ENCODE results near the gene A4GNT. TPM values are rescaled to one million over a fixed set of nuclear protein-coding genes. Genes with fewer than 3 reads are reported as not detected.

A4GNT gene
- total RNA-seq, 2 experiments from 2014 or later, result not detected

- Histone ChIP-seq H3K27ac (ENCODE audit: low read depth in 1 of 2, low read length in 2 of 2) (no peak overlapping the region), H3K9me3 (ENCODE audit: control insufficient read depth in 1 of 2, insufficient read depth in 1 of 2, low read length in 2 of 2) (no peaks in the 10 kb centered on the region), H3K4me3 (ENCODE audit: low read length) (no peak overlapping the region), H3K4me1 (ENCODE audit: insufficient read depth, low read length) (no peaks in the 10 kb centered on the region), H3K36me3 (ENCODE audit: insufficient read depth, low read length) (no peaks in the 10 kb centered on the region), H3K27me3 (ENCODE audit: control insufficient read depth in 1 of 2, insufficient read depth in 2 of 2, low read length in 2 of 2) (peaks cover 0 to 4% of the 10 kb centered on the region in 2 experiments)
- Mint-ChIP-seq H3K36me3 (ENCODE audit: low read depth) (no peaks in the 10 kb centered on the region), H3K9me3 (no peaks in the 10 kb centered on the region), H3K27ac (no peak overlapping the region), H3K27me3 (peaks cover 7% of the 10 kb centered on the region), H3K4me3 (no peak overlapping the region), H3K4me1 (ENCODE audit: low read depth) (peaks cover 25% of the 10 kb centered on the region)
- no peak for ATAC-seq (ENCODE audit: poor library complexity)
- ChIA-PET POLR2A (interaction anchor here (1.3 kb wide), 1 partner anchor 30 kb away, joined by 3 read pairs; no protein-coding TSS in a partner anchor), CTCF (no interaction called here)
- intact Hi-C loops (cut with DNase I, micrococcal nuclease), result no loop called here
- TF ChIP-seq CTCF (IDR thresholded peaks at IDR 0.05), result no peak
- DNase-seq, result no peak
Measured at GRCh38 chr3:138082992-138083386, 49.2 kb downstream of the A4GNT start.

- DNase-seq (peak in 2 of 14 experiments; percentile 8 to 11), ATAC-seq (ENCODE audit: poor library complexity) (peak; percentile 73)
- H3K9me3 ChIP-seq (ENCODE audit: control insufficient read depth in 1 of 2, insufficient read depth in 1 of 2, low read length in 2 of 2), result no peaks in the 10 kb centered on the region
- no peaks in the 10 kb centered on the region for H3K36me3 ChIP-seq (ENCODE audit: insufficient read depth, low read length)
- H3K27ac ChIP-seq (ENCODE audit: low read depth in 1 of 2, low read length in 2 of 2), result no peak overlapping the region
- Mint-ChIP-seq H3K4me1 (ENCODE audit: low read depth) (peaks cover 25% of the 10 kb centered on the region), H3K27me3 (peaks cover 2% of the 10 kb centered on the region), H3K27ac (no peak overlapping the region), H3K9me3 (no peaks in the 10 kb centered on the region), H3K4me3 (peak overlapping the region; percentile 22), H3K36me3 (ENCODE audit: low read depth) (no peaks in the 10 kb centered on the region)
- H3K4me3 ChIP-seq (ENCODE audit: low read length), result no peak overlapping the region
- TF ChIP-seq CTCF (IDR thresholded peaks at IDR 0.05), result no peak
- ChIA-PET POLR2A (interaction anchor here (0.7 to 1.3 kb wide), 3 partner anchors 30 to 506 kb away, joined by 3 to 4 read pairs (median 3); partner anchors contain the start of gene ARMC8), CTCF (no interaction called here)
- intact Hi-C loops (cut with DNase I, micrococcal nuclease), result no loop called here
- H3K27me3 ChIP-seq (ENCODE audit: control insufficient read depth in 1 of 2, insufficient read depth in 2 of 2, low read length in 2 of 2), result peaks cover 0 to 4% of the 10 kb centered on the region in 2 experiments
- H3K4me1 ChIP-seq (ENCODE audit: insufficient read depth, low read length), result no peaks in the 10 kb centered on the region
Measured at GRCh38 chr3:138082085-138082991, 49.9 kb downstream of the A4GNT start.

GRCh38 chr3:138081371-138082084 lies 50.7 kb downstream of the A4GNT start:
- Histone ChIP-seq H3K27me3 (ENCODE audit: control insufficient read depth in 1 of 2, insufficient read depth in 2 of 2, low read length in 2 of 2) (peaks cover 0 to 4% of the 10 kb centered on the region in 2 experiments), H3K4me1 (ENCODE audit: insufficient read depth, low read length) (no peaks in the 10 kb centered on the region), H3K9me3 (ENCODE audit: control insufficient read depth in 1 of 2, insufficient read depth in 1 of 2, low read length in 2 of 2) (no peaks in the 10 kb centered on the region), H3K4me3 (ENCODE audit: low read length) (no peak overlapping the region), H3K36me3 (ENCODE audit: insufficient read depth, low read length) (no peaks in the 10 kb centered on the region), H3K27ac (ENCODE audit: low read depth in 1 of 2, low read length in 2 of 2) (no peak overlapping the region)
- POLR2A ChIA-PET, result no interaction called here
- Mint-ChIP-seq H3K36me3 (ENCODE audit: low read depth) (no peaks in the 10 kb centered on the region), H3K9me3 (no peaks in the 10 kb centered on the region), H3K27me3 (no peaks in the 10 kb centered on the region), H3K4me1 (ENCODE audit: low read depth) (peaks cover 25% of the 10 kb centered on the region), H3K27ac (no peak overlapping the region), H3K4me3 (peak overlapping the region; percentile 22)
- no peak for TF ChIP-seq CTCF (IDR thresholded peaks at IDR 0.05)
- intact Hi-C loops (cut with DNase I, micrococcal nuclease), result no loop called here
- ATAC-seq (ENCODE audit: poor library complexity) (no peak), DNase-seq (no peak)
- CTCF ChIA-PET, result no interaction called here

Data from CD4-positive, alpha-beta T cell (primary cell).